SJSA1 (cell line): ENCODE measurements around the gene GCC2. TPM values are rescaled to one million over a fixed set of nuclear protein-coding genes. Genes with fewer than 3 reads are reported as not detected.
"Not testable (repeated sequence)": the region's sequence is repeated elsewhere in the genome, so short reads cannot be mapped to it uniquely, and the experiment has no call there.

Experiments
- DNase-seq, 2 experiments: peaks; one replicate each; pipeline ENCODE4 v3.0.0-alpha.2; 2015 to 2020; ENCODE audit warnings: low spot score in 2 of 2, low read depth in 1 of 2
- H3K27ac ChIP-seq: fragments of 250-450 bp; sonication (Bioruptor Pico); 2 replicates; pipeline ENCODE4 v1.5.1; 2020; ENCODE audit warnings: mild to moderate bottlenecking, moderate library complexity
- H3K27me3 ChIP-seq: fragments of 250-450 bp; sonication (Bioruptor Pico); replicated peaks from 2 replicates; pipeline ENCODE4 v1.5.1; 2020; ENCODE audit warnings: mild to moderate bottlenecking, moderate library complexity
- H3K36me3 ChIP-seq: fragments of 250-450 bp; sonication (Bioruptor Pico); 2 replicates; pipeline ENCODE4 v1.5.1; 2020; ENCODE audit warnings: mild to moderate bottlenecking
- H3K4me1 ChIP-seq: fragments of 250-450 bp; sonication (Bioruptor Pico); replicated peaks from 2 replicates; pipeline ENCODE4 v1.6.1; 2021; ENCODE audit warnings: mild to moderate bottlenecking
- H3K4me3 ChIP-seq: fragments of 250-450 bp; sonication (Bioruptor Pico); 2 replicates; pipeline ENCODE4 v1.5.1; 2020; ENCODE audit warnings: mild to moderate bottlenecking
- H3K9me3 ChIP-seq: fragments of 250-450 bp; sonication (Bioruptor Pico); replicated peaks from 2 replicates; pipeline ENCODE4 v1.5.1; 2020; ENCODE audit warnings: mild to moderate bottlenecking
- total RNA-seq: library from RNA; depleted of rRNA; stranded (reverse); fragments of >200 nt; shearing (Covaris generic); gene quantifications from 2 replicates; pipeline ENCODE4 v1.2.3, GENCODE V29; 2014; rRNA removed

Gene GCC2
- total RNA-seq, 1 experiment from 2014 or later: 18.8 TPM

DNA sequence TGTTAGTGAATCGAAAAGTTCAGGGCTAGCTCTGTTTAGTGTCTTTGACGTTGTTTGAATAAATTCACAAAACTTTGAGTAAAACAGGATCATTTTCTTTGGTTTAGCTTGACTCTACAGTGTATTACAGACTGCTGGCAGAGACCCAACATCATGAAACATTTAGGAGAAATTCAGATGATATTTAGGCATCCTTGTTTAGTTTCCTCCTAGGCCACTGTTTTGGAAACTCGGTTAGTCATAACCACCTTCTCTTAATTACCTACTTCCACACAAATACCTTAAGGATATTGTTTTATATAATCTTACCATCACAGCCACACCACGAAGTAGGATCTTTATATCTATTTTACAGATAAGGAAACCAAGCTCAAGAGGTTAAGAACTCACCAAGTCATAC is 93.1 kb downstream of the GCC2 start:
- Histone ChIP-seq H3K9me3 (no peaks in the 10 kb centered on the region), H3K36me3 (peaks cover 11% of the 10 kb centered on the region), H3K4me1 (peaks cover 34% of the 10 kb centered on the region), H3K27ac (no peak overlapping the region), H3K27me3 (no peaks in the 10 kb centered on the region), H3K4me3 (no peak overlapping the region)
- peak in 1 of 2 experiments; percentile 46 for DNase-seq

DNA sequence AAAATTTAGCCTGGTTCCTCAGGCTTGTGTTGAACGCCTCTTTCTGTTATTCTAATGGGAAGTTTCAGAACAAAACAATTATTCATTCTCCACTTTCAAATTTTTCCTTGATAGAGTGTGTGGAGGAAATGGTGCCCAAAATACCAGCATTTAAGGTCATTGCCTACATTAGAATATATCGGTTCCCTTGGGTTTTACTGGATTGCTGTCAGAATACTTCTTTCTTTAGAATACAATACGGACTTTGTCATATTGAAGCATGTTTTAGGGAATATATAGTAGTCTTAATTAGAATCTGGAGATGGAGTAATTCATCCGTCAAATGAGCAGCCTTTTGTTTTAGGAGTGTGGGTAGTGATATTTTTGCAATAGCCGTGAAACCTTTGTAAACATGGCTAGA is 98.6 kb downstream of the GCC2 start:
- no peak for DNase-seq
- Histone ChIP-seq H3K27ac (peak overlapping the region; percentile 77; the same call in 1 of the 2 replicates), H3K4me3 (no peak overlapping the region), H3K4me1 (peaks cover 21% of the 10 kb centered on the region), H3K9me3 (no peaks in the 10 kb centered on the region), H3K27me3 (no peaks in the 10 kb centered on the region), H3K36me3 (peaks cover 9% of the 10 kb centered on the region)

DNA sequence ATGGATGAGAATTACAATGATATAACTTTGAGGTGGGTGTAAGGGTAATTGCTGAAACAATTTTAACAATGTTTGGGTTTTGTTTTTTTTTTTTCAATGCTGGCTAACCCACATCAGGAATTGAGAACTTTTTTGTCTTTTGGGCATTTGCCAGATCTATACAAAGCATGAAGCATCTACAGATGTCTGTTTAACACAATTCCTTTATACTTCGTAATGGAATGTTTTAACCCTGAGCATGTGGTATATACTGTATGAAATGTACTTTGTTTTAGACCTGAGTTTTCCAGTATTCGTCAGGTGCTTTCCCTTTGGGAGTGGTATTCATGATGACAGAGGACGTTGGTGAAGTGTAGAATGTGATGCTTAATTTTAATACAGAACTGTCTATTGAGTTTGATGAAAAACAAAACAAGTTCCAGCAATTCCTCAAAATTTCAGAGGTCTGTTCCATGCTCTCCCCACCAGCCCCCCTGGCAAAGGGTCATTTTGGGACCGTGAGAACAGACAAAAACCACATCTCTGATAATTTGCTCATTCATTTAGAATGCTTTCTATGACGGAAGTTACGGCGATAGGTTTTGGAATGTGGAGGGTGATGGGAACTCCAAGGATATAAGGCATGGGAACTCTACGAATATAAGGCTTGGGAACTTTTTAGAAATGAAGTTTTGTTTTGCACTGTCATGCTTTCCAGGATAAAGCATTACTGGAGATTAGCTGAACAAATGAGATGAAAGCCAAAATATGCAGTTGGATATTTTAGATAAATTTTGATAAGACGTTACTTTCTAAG is 99.4 kb downstream of the GCC2 start:
- Histone ChIP-seq H3K4me1 (peaks cover 25% of the 10 kb centered on the region), H3K4me3 (no peak overlapping the region), H3K9me3 (no peaks in the 10 kb centered on the region), H3K36me3 (peaks cover 4% of the 10 kb centered on the region), H3K27ac (peak overlapping the region; percentile 77), H3K27me3 (no peaks in the 10 kb centered on the region)
- DNase-seq: peak in 1 of 2 experiments; percentile 71

DNA sequence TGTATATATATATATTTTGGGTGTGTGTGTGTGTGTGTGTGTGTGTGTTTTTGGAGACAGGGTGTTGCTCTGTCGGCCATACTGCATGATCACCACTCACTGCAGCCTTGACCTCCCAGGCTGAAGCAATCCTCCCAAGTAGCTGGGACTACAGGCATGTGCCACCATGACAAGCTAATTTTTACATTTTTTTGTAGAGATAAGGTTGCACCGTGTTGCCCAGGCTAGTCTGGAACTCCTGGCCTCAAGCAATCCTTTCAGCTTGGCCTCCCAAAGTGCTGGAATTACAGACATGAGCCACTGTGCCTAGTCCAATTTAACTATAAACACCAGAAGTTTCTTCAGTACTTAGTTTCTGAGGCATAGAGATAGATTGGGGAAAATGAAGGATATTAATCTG is 103.6 kb downstream of the GCC2 start:
- Histone ChIP-seq H3K27ac (no peak overlapping the region), H3K36me3 (peaks cover 6% of the 10 kb centered on the region; the same call in 1 of the 2 replicates), H3K9me3 (no peaks in the 10 kb centered on the region), H3K4me3 (no peak overlapping the region), H3K27me3 (no peaks in the 10 kb centered on the region), H3K4me1 (peaks cover 38% of the 10 kb centered on the region)
- DNase-seq: no peak

DNA sequence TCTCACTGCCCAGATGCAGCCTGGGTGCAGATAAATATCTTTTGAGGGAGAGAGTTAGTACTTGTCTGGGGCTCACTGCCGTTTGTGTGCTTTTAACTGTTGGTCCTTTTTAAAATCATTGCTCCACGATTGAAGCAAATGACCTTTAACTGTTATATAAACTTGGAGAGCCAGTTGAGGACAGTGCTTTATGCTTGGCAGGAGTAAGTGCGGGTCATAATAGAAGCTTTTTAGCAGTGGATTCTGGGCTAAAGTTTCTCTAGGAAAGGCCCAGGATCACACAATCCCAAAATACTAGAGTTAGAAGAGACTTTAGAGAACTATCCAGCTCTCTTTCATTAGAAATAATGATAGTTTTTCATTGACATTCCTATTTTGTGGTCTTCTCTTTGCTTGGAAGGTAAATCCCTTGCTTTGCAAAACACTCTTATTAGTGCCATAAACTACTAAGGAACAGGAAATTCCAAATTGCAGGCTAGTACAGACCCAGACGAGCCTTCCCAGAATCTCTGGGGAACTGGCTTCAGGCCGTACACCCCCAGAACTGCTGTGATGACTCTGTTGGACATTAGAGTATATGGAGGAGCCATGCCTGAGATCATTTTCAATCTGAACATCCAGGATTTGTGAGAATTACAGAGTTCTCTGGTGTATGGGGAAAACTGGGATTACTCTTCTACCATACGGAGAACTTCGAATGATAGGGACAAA is 104.4 kb downstream of the GCC2 start:
- Histone ChIP-seq H3K27me3 (no peaks in the 10 kb centered on the region), H3K4me3 (no peak overlapping the region), H3K9me3 (no peaks in the 10 kb centered on the region), H3K36me3 (peaks cover 6% of the 10 kb centered on the region; the same call in 1 of the 2 replicates), H3K27ac (no peak overlapping the region; the same call in 1 of the 2 replicates), H3K4me1 (peaks cover 30% of the 10 kb centered on the region)
- DNase-seq: no peak

DNA sequence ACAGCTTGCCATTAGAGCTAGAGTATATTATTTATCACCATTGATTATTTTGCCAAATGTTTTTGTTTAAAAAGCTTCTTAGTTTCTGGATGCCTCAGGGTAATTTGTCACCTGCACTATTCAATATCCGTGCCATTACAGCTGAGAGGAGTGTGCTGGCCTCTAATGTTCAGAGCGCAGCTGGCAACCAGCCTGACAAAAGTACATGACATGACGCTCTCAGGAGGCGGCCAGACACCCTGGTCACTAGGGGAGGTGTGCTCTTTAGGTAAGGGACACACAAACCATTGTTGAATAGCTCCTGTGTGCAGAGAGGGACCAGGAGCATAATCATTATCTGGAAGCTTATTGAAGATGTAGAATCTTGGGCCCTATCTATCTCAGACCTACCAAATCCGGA is 105.5 kb downstream of the GCC2 start:
- H3K4me3 ChIP-seq: no peak overlapping the region

DNA sequence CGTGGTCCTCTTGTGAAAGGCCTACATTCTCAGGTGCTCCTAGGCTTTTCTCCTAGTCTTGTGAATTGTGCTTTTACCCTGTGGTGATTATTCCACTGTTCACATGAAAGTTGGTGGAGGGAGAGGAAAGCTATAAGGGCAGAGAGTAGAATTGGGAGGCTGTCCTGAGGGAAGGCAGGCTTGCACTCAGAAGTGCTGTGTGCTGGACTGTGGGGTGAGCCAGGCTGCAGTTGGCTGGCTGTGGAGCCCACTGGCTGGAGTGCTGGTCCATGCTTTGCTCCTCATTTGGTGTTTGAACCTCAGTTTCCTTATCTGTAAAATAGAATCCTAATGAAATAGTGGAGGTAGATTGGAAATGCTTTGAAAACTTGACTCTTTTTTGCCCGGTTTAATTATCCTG is 106.6 kb downstream of the GCC2 start:
- no peaks in the 10 kb centered on the region for H3K27me3 ChIP-seq
- no peaks in the 10 kb centered on the region for H3K9me3 ChIP-seq

More for the DNA sequence above, 105.5 kb downstream of the GCC2 start:
- H3K27me3 ChIP-seq: no peaks in the 10 kb centered on the region
- peaks cover 8% of the 10 kb centered on the region; the same call in 1 of the 2 replicates for H3K36me3 ChIP-seq
- H3K4me1 ChIP-seq: peaks cover 24% of the 10 kb centered on the region
- H3K27ac ChIP-seq: no peak overlapping the region
- no peak for DNase-seq
- H3K9me3 ChIP-seq: no peaks in the 10 kb centered on the region

DNA sequence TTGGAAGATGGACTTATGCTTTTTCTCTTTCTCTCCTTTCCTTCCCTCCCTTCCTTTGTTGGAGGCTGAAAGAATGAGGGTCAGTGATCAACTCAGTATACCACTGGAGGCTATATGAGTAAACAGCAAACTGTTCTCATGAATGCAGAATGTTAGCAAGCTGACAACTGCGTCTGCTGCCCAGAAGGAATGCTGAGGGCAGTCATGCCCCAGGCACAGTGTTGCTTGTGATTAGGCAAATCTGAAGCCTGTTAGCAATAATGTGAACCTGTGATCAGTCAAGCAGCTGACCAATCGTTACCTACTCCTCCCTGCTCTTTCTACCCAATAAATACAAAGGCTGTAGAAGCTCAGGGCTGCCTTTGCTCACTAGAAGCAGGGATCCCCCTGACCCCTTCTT is 107.6 kb downstream of the GCC2 start:
- not testable (repeated sequence) for H3K36me3 ChIP-seq, H3K27ac ChIP-seq, DNase-seq, H3K27me3 ChIP-seq, H3K4me3 ChIP-seq, H3K9me3 ChIP-seq
- peaks cover 24% of the 10 kb centered on the region for H3K4me1 ChIP-seq

More for the DNA sequence above, 106.6 kb downstream of the GCC2 start:
- Histone ChIP-seq H3K27ac (no peak overlapping the region), H3K4me3 (no peak overlapping the region), H3K36me3 (peaks cover 8% of the 10 kb centered on the region; the same call in 1 of the 2 replicates), H3K4me1 (peaks cover 24% of the 10 kb centered on the region)
- DNase-seq: no peak

Other genes with a start within 250 kb of the GCC2 start
- gene SULT1C3, start 209.2 kb upstream of the GCC2 start, total RNA-seq: not detected in 2 replicates
- gene SULT1C2, start 160.3 kb upstream of the GCC2 start, total RNA-seq: not detected in 2 replicates
- 0.25 and 1.7 TPM in 2 replicates for gene SULT1C4, start 71.3 kb upstream of the GCC2 start, total RNA-seq
- 106 and 169 TPM in 2 replicates for gene LIMS1, start 85.3 kb downstream of the GCC2 start, total RNA-seq